Spleen (tissue), 7 donors: Measurements from ENCODE around the gene TBC1D9.

Source experiments
- CTCF ChIP-seq, 11 experiments: fragments of 200-600 bp in 7 of 11; fragments of 450-650 bp in 4 of 11; sonication (generic) in 4 of 11; IDR thresholded peaks in 8 of 11; conservative IDR thresholded peaks in 3 of 11; 1 replicate in 7 of 11; 2 replicates in 4 of 11; pipeline versions ENCODE4 v1.4.0 to v1.8.0; 2016 to 2021; ENCODE audit warnings: antibody characterized with exemption in 11 of 11, inconsistent platforms in 4 of 11, mild to moderate bottlenecking in 1 of 11
- POLR2A ChIP-seq, 3 donors: fragments of 450-650 bp; IDR thresholded peaks; one replicate each; pipeline ENCODE4 v1.5.1; 2017; ENCODE audit warnings: antibody characterized with exemption in 3 of 3, mild to moderate bottlenecking in 1 of 3
- POLR2AphosphoS5 ChIP-seq, 3 donors: sonication (generic); formaldehyde crosslinking; IDR thresholded peaks; one replicate each; pipeline ENCODE4 v1.5.1; 2017; ENCODE audit warnings: antibody characterized with exemption in 3 of 3
- donor health status: DM: no; HTN: no; CAD: no; lungs with moderate emphysema.
- donor health status: DM: no; HTN: no; CAD: no.
- donor health status: DM: no; HTN: no; CAD: no.

- TF ChIP-seq CTCF (IDR thresholded peaks at IDR 0.05 in 8 of 11, conservative IDR thresholded peaks at IDR 0.05 in 3 of 11) = no peak
- TF ChIP-seq POLR2AphosphoS5 (IDR thresholded peaks at IDR 0.05) = no peak
- TF ChIP-seq POLR2A (IDR thresholded peaks at IDR 0.05) = no peak
These were observed 15.8 kb downstream of the TBC1D9 start for GRCh38 chr4:140740422-140740821.
